ENCODE results near the gene RERG.

Gene RERG, protein sequence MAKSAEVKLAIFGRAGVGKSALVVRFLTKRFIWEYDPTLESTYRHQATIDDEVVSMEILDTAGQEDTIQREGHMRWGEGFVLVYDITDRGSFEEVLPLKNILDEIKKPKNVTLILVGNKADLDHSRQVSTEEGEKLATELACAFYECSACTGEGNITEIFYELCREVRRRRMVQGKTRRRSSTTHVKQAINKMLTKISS

GRCh38 chr12:15220915-15221885, at the start of gene RERG:
RERG (minus strand) TSS chr12:15221417; CDS start chr12:15217489, 3,928 bp downstream.
- Histone ChIP-seq H3K4me3 (ENCODE audit: low read depth, low read length) (peak within 1 kb of the TSS; percentile 46), H3K27me3 (ENCODE audit: insufficient read depth, low read depth, severe bottlenecking) (no peaks in the 10 kb centered on the region), H3K27ac (peak within 1 kb of the TSS; percentile 61), H3K9me3 (ENCODE audit: severe bottlenecking) (no peaks in the 10 kb centered on the region), H3K36me3 (no peaks in the 10 kb centered on the region)
- peak; percentile 99 for TF ChIP-seq CTCF (IDR thresholded peaks at IDR 0.05; ENCODE audit: low read depth, low read length)
- DNase-seq = peak; percentile 86

- Histone ChIP-seq H3K27ac (no peak overlapping the region), H3K9me3 (ENCODE audit: severe bottlenecking) (no peaks in the 10 kb centered on the region), H3K4me3 (ENCODE audit: low read depth, low read length) (no peak overlapping the region), H3K36me3 (no peaks in the 10 kb centered on the region), H3K27me3 (ENCODE audit: insufficient read depth, low read depth, severe bottlenecking) (no peaks in the 10 kb centered on the region)
- no peak for TF ChIP-seq CTCF (IDR thresholded peaks at IDR 0.05; ENCODE audit: low read depth, low read length)
- no peak for DNase-seq
Measured at GRCh38 chr12:15270591-15270990, 49.4 kb upstream of the RERG start.

GRCh38 chr12:15268927-15269552, 47.8 kb upstream of the RERG start:
- no peak overlapping the region for H3K27ac ChIP-seq
- peak; percentile 57 for DNase-seq
- H3K27me3 ChIP-seq (ENCODE audit: insufficient read depth, low read depth, severe bottlenecking) = no peaks in the 10 kb centered on the region
- H3K9me3 ChIP-seq (ENCODE audit: severe bottlenecking) = no peaks in the 10 kb centered on the region
- peak; percentile 70 for TF ChIP-seq CTCF (IDR thresholded peaks at IDR 0.05; ENCODE audit: low read depth, low read length)
- H3K36me3 ChIP-seq = no peaks in the 10 kb centered on the region
- no peak overlapping the region for H3K4me3 ChIP-seq (ENCODE audit: low read depth, low read length)

DNA sequence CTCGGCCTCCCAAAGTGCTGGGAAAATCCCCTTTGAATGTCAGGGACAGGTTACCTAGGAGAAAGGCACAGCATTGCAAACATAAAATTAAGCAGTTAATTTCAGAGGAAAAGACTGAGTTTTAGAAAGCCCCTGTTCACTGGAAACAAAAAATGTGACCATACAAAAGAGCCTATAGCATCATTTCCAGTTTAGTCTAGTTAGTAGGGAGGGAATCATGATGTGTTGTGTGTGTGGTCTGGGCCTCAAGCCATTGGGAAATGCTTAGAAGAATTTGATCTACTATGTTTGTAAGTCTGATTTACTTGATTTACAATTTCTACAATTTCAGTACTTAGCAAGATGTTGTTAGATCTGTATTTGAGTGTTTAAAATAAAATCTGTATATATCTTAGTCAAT, 47.1 kb upstream of the RERG start:
- Histone ChIP-seq H3K36me3 (no peaks in the 10 kb centered on the region), H3K4me3 (ENCODE audit: low read depth, low read length) (no peak overlapping the region), H3K27me3 (ENCODE audit: insufficient read depth, low read depth, severe bottlenecking) (no peaks in the 10 kb centered on the region), H3K27ac (no peak overlapping the region), H3K9me3 (ENCODE audit: severe bottlenecking) (no peaks in the 10 kb centered on the region)
- TF ChIP-seq CTCF (IDR thresholded peaks at IDR 0.05; ENCODE audit: low read depth, low read length) = no peak
- no peak for DNase-seq

- DNase-seq = no peak
- Histone ChIP-seq H3K27me3 (ENCODE audit: insufficient read depth, low read depth, severe bottlenecking) (no peaks in the 10 kb centered on the region), H3K27ac (no peak overlapping the region), H3K9me3 (ENCODE audit: severe bottlenecking) (no peaks in the 10 kb centered on the region), H3K4me3 (ENCODE audit: low read depth, low read length) (no peak overlapping the region), H3K36me3 (no peaks in the 10 kb centered on the region)
- TF ChIP-seq CTCF (IDR thresholded peaks at IDR 0.05; ENCODE audit: low read depth, low read length) = no peak
Measured at GRCh38 chr12:15265875-15266274, 44.7 kb upstream of the RERG start.

All from WERI-Rb-1 (cell line).